GM12878 (cell line): ENCODE data around the gene PRKAB1. TPM values are rescaled to one million over a fixed set of nuclear protein-coding genes. Genes with fewer than 3 reads are reported as not detected.

ENCODE experiments used
- ATAC-seq: fragments of 200-7000 bp; cut with Tn5 transposase; 3 replicates; pipeline ENCODE4 v1.9.1; 2020; ENCODE audit warnings: mild to moderate bottlenecking, moderate library complexity
- BruUV-seq: library from RNA; stranded (reverse); fragments of 400-500 nt; replicated peaks from 2 replicates; lab custom pipeline; 2021; lab: Mats Ljungman, UMichigan
- CTCF ChIA-PET: fragments of 300-600 bp; sonication (Branson Sonifier 250); formaldehyde crosslinking; extraction: SDS; loops from one replicate; lab custom pipeline; 2021; ENCODE audit warnings: inconsistent platforms; lab: Yijun Ruan, JAX
- POLR2A ChIA-PET: fragments of 350-600 bp; formaldehyde crosslinking; extraction: SDS; loops from one replicate; lab custom pipeline; 2021; ENCODE audit warnings: inconsistent platforms; lab: Charles Lee
- RAD21 ChIA-PET: fragments of 300-600 bp; sonication (Branson Sonifier 250); formaldehyde crosslinking; loops from one replicate; lab custom pipeline; 2023; ENCODE audit warnings: antibody characterized with exemption; ENCODE audit not compliant: unreplicated experiment; lab: Charles Lee
- SMC1A ChIA-PET: fragments of 300-600 bp; sonication (Branson Sonifier 250); formaldehyde crosslinking; loops from one replicate; lab custom pipeline; 2023; ENCODE audit not compliant: unreplicated experiment, uncharacterized antibody; lab: Charles Lee
- DNase-seq: peaks from one replicate; pipeline ENCODE4 v3.0.0-alpha.2; 2011; ENCODE audit warnings: low read depth, low spot score
- FAIRE-seq: peaks from 3 replicates; lab custom pipeline; 2011; peaks lifted over from hg19 to GRCh38; lab: Jason Lieb, UNC
- H2AFZ ChIP-seq: 2 replicates; pipeline ENCODE4 v1.6.0; 2011; ENCODE audit warnings: low read depth, low read length, control low read depth; ENCODE audit not compliant: control insufficient read depth
- H3K27ac ChIP-seq: 2 replicates; pipeline ENCODE4 v1.5.1; 2011; ENCODE audit warnings: control low read depth; ENCODE audit not compliant: control insufficient read depth, insufficient read depth
- H3K27me3 ChIP-seq, 2 experiments: replicated peaks in 1 of 2; 2 replicates each; pipeline versions ENCODE4 v1.6.0 to v1.6.1; 2011; ENCODE audit warnings: low read length in 1 of 2; ENCODE audit not compliant: control insufficient read depth in 2 of 2, insufficient read depth in 2 of 2
- H3K36me3 ChIP-seq, 2 experiments: 2 replicates each; pipeline ENCODE4 v1.5.1; 2011; ENCODE audit warnings: low read length in 1 of 2; ENCODE audit not compliant: control insufficient read depth in 2 of 2, insufficient read depth in 2 of 2
- H3K4me1 ChIP-seq: 2 replicates; pipeline ENCODE4 v1.6.1; 2011; ENCODE audit warnings: mild to moderate bottlenecking, low read length, moderate library complexity, mixed read lengths; ENCODE audit not compliant: control insufficient read depth, insufficient read depth
- H3K4me2 ChIP-seq: 2 replicates; pipeline ENCODE4 v1.6.0; 2011; ENCODE audit warnings: control low read depth; ENCODE audit not compliant: control insufficient read depth, insufficient read depth
- H3K4me3 ChIP-seq: fragments of 200-600 bp; sonication (generic); 2 replicates; pipeline ENCODE4 v1.5.1; 2016
- H3K79me2 ChIP-seq: 2 replicates; pipeline ENCODE4 v1.6.0; 2011; ENCODE audit warnings: low read length; ENCODE audit not compliant: control insufficient read depth, insufficient read depth
- H3K9ac ChIP-seq: 2 replicates; pipeline ENCODE4 v1.8.0; 2011; ENCODE audit warnings: low read length, control low read depth, mixed read lengths; ENCODE audit not compliant: control insufficient read depth, insufficient read depth
- H3K9me3 ChIP-seq: replicated peaks from 3 replicates; pipeline ENCODE4 v1.5.1; 2011; ENCODE audit warnings: mild to moderate bottlenecking, low read length; ENCODE audit not compliant: control insufficient read depth, insufficient read depth
- H4K20me1 ChIP-seq: 2 replicates; pipeline ENCODE4 v1.6.0; 2011; ENCODE audit not compliant: control insufficient read depth, insufficient read depth
- CBX3 ChIP-seq: fragments of 200-600 bp; sonication (generic); IDR thresholded peaks from 2 replicates; pipeline ENCODE4 v1.6.1; 2016; ENCODE audit warnings: low read depth, borderline replicate concordance
- CREM ChIP-seq: IDR thresholded peaks from 2 replicates; pipeline ENCODE4 v1.6.1; 2014; ENCODE audit warnings: antibody characterized with exemption, low read depth
- EGR1 ChIP-seq, 2 experiments: IDR thresholded peaks; 1 replicate in 1 of 2; 2 replicates in 1 of 2; pipeline ENCODE4 v1.6.1; 2011 to 2012; ENCODE audit warnings: low read depth in 2 of 2, low read length in 2 of 2, borderline replicate concordance in 1 of 2, mild to moderate bottlenecking in 1 of 2, moderate library complexity in 1 of 2
- MXI1 ChIP-seq: fragments of 150-350 bp; IDR thresholded peaks from 2 replicates; pipeline ENCODE4 v1.6.1; 2011; ENCODE audit warnings: low read depth, mild to moderate bottlenecking, inconsistent platforms, low read length, improper control_type of control experiment
- NR2C1 ChIP-seq: fragments of 450-650 bp; IDR thresholded peaks from 2 replicates; pipeline ENCODE4 v1.6.1; 2017; ENCODE audit warnings: antibody characterized with exemption, mild to moderate bottlenecking, moderate library complexity
- NR2F1 ChIP-seq: fragments of 450-650 bp; conservative IDR thresholded peaks from 2 replicates; pipeline ENCODE4 v1.6.1; 2017; ENCODE audit warnings: mild to moderate bottlenecking
- RB1 ChIP-seq: fragments of 450-650 bp; formaldehyde crosslinking; IDR thresholded peaks from 2 replicates; pipeline ENCODE4 v1.6.1; 2017; ENCODE audit warnings: mild to moderate bottlenecking, borderline replicate concordance
- RUNX3 ChIP-seq: IDR thresholded peaks from 2 replicates; pipeline ENCODE4 v1.6.1; 2012; ENCODE audit warnings: low read length, inconsistent platforms
- SIX5 ChIP-seq: IDR thresholded peaks from 2 replicates; pipeline ENCODE4 v1.6.1; 2011; ENCODE audit warnings: mild to moderate bottlenecking, low read depth, low read length, moderate library complexity; ENCODE audit not compliant: severe bottlenecking
- SPI1 ChIP-seq: IDR thresholded peaks from 2 replicates; pipeline ENCODE4 v1.6.1; 2011; ENCODE audit warnings: low read depth, mild to moderate bottlenecking, low read length, moderate library complexity, borderline replicate concordance; ENCODE audit not compliant: insufficient read depth
- SREBF1 ChIP-seq: IDR thresholded peaks from 2 replicates; pipeline ENCODE4 v1.6.1; 2012; ENCODE audit warnings: mild to moderate bottlenecking, low read length
- STAT1 ChIP-seq: fragments of 450-650 bp; conservative IDR thresholded peaks from 2 replicates; pipeline ENCODE4 v1.6.1; 2014; ENCODE audit warnings: antibody characterized with exemption, mild to moderate bottlenecking
- WGBS: methylation state at CpG from one replicate; pipeline ENCODE4 v1.1.6; 2016; ENCODE audit warnings: low lambda C conversion rate; ENCODE audit not compliant: insufficient replicate concordance, insufficient coverage; ENCODE audit errors: missing lambda C conversion rate; 5-methylcytosine and 5-hydroxymethylcytosine counted together
- in situ Hi-C: fragments of 300-500 bp; cut with MboI; formaldehyde crosslinking; loops from 9 replicates; pipeline ENCODE4 v1.14.3; 2018; ENCODE audit warnings: mixed read lengths
- intact Hi-C: fragments of 100-400 bp; cut with micrococcal nuclease; formaldehyde crosslinking; loops from one replicate; pipeline ENCODE4 v1.14.2; 2022; ENCODE audit not compliant: unreplicated experiment
- polyA plus RNA-seq, 11 experiments: library from polyadenylated mRNA; depleted of rRNA in 4 of 11; unstranded in 6 of 11; stranded (reverse) in 5 of 11; fragments of >200 nt; fragmentation: Nextera tagmentation in 4 of 11; fragmentation: Illumina TruSeq in 1 of 11; extraction: Ambion mirVana in 4 of 11; extraction: Trizol in 1 of 11; gene quantifications; 1 replicate in 1 of 11; 2 replicates in 10 of 11; pipeline versions ENCODE4 v1.2.1 to v1.2.3, GENCODE V29; 2011 to 2016; ENCODE audit warnings: inconsistent platforms in 2 of 11, missing spikeins in 2 of 11, low read depth in 1 of 11
- total RNA-seq, 4 experiments: library from RNA; depleted of rRNA in 3 of 4; stranded (reverse); fragments of >200 nt in 3 of 4; fragmentation: Illumina TruSeq in 1 of 4; extraction: Trizol in 1 of 4; gene quantifications; 2 replicates each; pipeline versions ENCODE4 v1.2.1 to v1.2.3, GENCODE V29; 2013 to 2021
- TF ChIP-seq, protein P1 (sequence below): fragments of 450-650 bp; formaldehyde crosslinking; IDR thresholded peaks from 2 replicates; pipeline ENCODE4 v1.5.0; 2022; ENCODE audit warnings: mild to moderate bottlenecking, missing genetic modification characterization
- TF ChIP-seq, protein P2 (sequence below): fragments of 450-650 bp; IDR thresholded peaks from 2 replicates; pipeline ENCODE4 v1.6.1; 2014; ENCODE audit warnings: mild to moderate bottlenecking
- TF ChIP-seq, protein P3 (sequence below): IDR thresholded peaks from 2 replicates; pipeline ENCODE4 v1.6.1; 2012; ENCODE audit warnings: low read depth, low read length, improper control_type of control experiment
- TF ChIP-seq, protein P4 (sequence below): fragments of 450-650 bp; IDR thresholded peaks from 2 replicates; pipeline ENCODE4 v1.6.1; 2017; ENCODE audit warnings: low read depth, mild to moderate bottlenecking, moderate library complexity
- TF ChIP-seq, protein P5 (sequence below): IDR thresholded peaks from 2 replicates; pipeline ENCODE4 v1.6.1; 2012; ENCODE audit warnings: low read depth, low read length, improper control_type of control experiment

Gene PRKAB1
- total and polyA plus RNA-seq, 10 of the 15 experiments (the other 5 are each of a cell fraction or from before 2014, with no cell fraction given) = 24.6 to 85.0 (median 50.6) TPM

DNA sequence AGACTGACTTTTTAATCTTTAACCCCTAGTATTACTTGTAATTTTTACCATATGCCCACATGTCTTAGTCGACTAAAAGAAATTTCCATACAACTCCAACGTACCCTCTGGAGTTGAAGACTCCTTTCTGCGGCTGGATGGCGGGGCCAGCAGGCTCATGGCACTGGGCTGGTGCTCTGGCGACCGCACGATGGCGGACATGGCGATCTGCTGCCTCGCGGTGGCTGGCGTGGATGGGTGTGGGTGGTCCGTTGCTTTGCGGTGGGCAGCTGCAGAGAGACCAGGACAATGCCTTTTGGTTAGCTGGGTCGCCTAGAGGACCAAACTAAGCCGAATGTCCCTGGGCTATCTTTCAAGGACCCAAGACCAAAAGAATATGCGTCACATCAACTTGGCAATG, 50.2 kb downstream of the PRKAB1 start:
- FAIRE-seq (no peak), ATAC-seq (no peak)
- BruUV-seq = no TSS peak
- H3K27me3 ChIP-seq = no peaks in the 10 kb centered on the region
- no peaks in the 10 kb centered on the region for H4K20me1 ChIP-seq
- ChIA-PET RAD21 (no interaction called here), CTCF (interaction anchor here (0.7 kb wide), 1 partner anchor 9 kb away, joined by 3 read pairs; no protein-coding TSS in a partner anchor), SMC1A (interaction anchor here (0.6 to 1.0 kb wide), 2 partner anchors 10 to 42 kb away, joined by 3 read pairs; no protein-coding TSS in a partner anchor), POLR2A (interaction anchor here (0.6 kb wide), 1 partner anchor 64 kb away, joined by 3 read pairs; no protein-coding TSS in a partner anchor)
- H3K4me1 ChIP-seq = no peaks in the 10 kb centered on the region
- no peak overlapping the region for H3K4me2 ChIP-seq
- H3K79me2 ChIP-seq = no peaks in the 10 kb centered on the region
- H3K9me3 ChIP-seq = no peaks in the 10 kb centered on the region
- H3K36me3 ChIP-seq = peaks cover 10 to 19% of the 10 kb centered on the region in 2 experiments; a peak in 3 of 4 replicates
- in situ Hi-C loops (no loop called here), intact Hi-C loops (no loop called here)
- no peak overlapping the region for H2AFZ ChIP-seq
- no peak overlapping the region for H3K9ac ChIP-seq
- H3K4me3 ChIP-seq = no peak overlapping the region
- no peak for TF ChIP-seq CREM
- TF ChIP-seq, protein P1, sequence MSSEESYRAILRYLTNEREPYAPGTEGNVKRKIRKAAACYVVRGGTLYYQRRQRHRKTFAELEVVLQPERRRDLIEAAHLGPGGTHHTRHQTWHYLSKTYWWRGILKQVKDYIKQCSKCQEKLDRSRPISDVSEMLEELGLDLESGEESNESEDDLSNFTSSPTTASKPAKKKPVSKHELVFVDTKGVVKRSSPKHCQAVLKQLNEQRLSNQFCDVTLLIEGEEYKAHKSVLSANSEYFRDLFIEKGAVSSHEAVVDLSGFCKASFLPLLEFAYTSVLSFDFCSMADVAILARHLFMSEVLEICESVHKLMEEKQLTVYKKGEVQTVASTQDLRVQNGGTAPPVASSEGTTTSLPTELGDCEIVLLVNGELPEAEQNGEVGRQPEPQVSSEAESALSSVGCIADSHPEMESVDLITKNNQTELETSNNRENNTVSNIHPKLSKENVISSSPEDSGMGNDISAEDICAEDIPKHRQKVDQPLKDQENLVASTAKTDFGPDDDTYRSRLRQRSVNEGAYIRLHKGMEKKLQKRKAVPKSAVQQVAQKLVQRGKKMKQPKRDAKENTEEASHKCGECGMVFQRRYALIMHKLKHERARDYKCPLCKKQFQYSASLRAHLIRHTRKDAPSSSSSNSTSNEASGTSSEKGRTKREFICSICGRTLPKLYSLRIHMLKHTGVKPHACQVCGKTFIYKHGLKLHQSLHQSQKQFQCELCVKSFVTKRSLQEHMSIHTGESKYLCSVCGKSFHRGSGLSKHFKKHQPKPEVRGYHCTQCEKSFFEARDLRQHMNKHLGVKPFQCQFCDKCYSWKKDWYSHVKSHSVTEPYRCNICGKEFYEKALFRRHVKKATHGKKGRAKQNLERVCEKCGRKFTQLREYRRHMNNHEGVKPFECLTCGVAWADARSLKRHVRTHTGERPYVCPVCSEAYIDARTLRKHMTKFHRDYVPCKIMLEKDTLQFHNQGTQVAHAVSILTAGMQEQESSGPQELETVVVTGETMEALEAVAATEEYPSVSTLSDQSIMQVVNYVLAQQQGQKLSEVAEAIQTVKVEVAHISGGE (CRISPR knock-in tag) = no peak
- TF ChIP-seq SREBF1 = no peak
- TF ChIP-seq MXI1 = no peak
- TF ChIP-seq RUNX3 = no peak
- TF ChIP-seq, protein P2, sequence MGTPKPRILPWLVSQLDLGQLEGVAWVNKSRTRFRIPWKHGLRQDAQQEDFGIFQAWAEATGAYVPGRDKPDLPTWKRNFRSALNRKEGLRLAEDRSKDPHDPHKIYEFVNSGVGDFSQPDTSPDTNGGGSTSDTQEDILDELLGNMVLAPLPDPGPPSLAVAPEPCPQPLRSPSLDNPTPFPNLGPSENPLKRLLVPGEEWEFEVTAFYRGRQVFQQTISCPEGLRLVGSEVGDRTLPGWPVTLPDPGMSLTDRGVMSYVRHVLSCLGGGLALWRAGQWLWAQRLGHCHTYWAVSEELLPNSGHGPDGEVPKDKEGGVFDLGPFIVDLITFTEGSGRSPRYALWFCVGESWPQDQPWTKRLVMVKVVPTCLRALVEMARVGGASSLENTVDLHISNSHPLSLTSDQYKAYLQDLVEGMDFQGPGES = no peak
- TF ChIP-seq EGR1 (IDR thresholded peaks at IDR 0.05; ENCODE audit: borderline replicate concordance in 1 of 2, low read depth in 2 of 2, low read length in 2 of 2) = no peak
- TF ChIP-seq, protein P3, sequence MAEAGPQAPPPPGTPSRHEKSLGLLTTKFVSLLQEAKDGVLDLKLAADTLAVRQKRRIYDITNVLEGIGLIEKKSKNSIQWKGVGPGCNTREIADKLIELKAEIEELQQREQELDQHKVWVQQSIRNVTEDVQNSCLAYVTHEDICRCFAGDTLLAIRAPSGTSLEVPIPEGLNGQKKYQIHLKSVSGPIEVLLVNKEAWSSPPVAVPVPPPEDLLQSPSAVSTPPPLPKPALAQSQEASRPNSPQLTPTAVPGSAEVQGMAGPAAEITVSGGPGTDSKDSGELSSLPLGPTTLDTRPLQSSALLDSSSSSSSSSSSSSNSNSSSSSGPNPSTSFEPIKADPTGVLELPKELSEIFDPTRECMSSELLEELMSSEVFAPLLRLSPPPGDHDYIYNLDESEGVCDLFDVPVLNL = no peak
- TF ChIP-seq STAT1 = no peak
- TF ChIP-seq, protein P4, sequence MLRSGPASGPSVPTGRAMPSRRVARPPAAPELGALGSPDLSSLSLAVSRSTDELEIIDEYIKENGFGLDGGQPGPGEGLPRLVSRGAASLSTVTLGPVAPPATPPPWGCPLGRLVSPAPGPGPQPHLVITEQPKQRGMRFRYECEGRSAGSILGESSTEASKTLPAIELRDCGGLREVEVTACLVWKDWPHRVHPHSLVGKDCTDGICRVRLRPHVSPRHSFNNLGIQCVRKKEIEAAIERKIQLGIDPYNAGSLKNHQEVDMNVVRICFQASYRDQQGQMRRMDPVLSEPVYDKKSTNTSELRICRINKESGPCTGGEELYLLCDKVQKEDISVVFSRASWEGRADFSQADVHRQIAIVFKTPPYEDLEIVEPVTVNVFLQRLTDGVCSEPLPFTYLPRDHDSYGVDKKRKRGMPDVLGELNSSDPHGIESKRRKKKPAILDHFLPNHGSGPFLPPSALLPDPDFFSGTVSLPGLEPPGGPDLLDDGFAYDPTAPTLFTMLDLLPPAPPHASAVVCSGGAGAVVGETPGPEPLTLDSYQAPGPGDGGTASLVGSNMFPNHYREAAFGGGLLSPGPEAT = no peak
- TF ChIP-seq, protein P5, sequence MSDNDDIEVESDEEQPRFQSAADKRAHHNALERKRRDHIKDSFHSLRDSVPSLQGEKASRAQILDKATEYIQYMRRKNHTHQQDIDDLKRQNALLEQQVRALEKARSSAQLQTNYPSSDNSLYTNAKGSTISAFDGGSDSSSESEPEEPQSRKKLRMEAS = no peak
- TF ChIP-seq SPI1 = no peak
- no peak for TF ChIP-seq CBX3
- TF ChIP-seq NR2C1 = no peak
- no peak for TF ChIP-seq NR2F1
- TF ChIP-seq RB1 = no peak
- no peak for TF ChIP-seq SIX5
- TF ChIP-seq, all 136 proteins: peak for 0
- no peak for DNase-seq
- H3K27ac ChIP-seq = no peak overlapping the region
- 93% methylated on average over 17 of the region's 17 CpGs for WGBS
